Fibroblast of peridontal ligament (primary cell): Measurements from ENCODE around the gene BCL7B.
"Not testable (repeated sequence)": the region's sequence is repeated elsewhere in the genome, so short reads cannot be mapped to it uniquely, and the experiment has no call there.

ENCODE experiments used
- DNase-seq: peaks from one replicate; pipeline ENCODE4 v3.0.0-alpha.2; 2010; ENCODE audit errors: extremely low read depth

BCL7B gene

DNA sequence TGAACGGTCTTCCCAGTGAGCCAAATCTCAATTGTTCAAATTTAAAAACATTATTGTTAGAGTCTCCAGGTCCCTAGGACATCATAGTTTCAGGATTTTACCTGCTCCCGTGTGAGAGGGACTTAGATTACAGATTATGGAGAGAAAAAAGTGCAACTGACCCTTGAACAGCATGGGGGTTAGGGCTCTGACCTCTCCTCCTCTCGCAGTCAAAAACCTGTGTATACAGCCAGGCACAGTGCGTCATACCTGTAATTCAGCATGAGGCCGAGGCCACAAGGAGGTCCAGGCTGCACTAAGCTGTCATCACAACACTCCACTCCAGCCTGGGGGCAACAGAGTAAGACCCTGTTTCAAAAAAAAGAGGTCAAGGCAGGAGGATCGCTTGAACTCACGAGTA lies 60.9 kb downstream of the BCL7B start:
- no peak for DNase-seq

DNA sequence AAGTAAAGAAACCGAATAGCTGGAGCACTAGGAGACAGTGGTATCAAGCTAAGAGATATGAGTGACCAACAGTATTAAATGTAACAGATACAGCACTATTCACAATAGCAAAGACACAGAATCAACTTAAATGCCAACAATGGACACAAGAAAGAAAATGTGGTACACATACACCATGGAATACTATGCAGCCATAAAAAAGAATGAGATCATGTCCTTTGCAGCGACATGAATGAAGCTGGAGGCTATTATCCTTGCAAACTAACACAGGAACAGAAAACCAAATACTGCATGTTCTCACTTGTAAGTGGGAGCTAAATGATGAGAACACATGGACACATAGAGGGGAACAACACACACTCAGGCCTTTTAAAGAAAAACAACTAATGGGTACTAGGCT lies 62.0 kb downstream of the BCL7B start:
- not testable (repeated sequence) for DNase-seq

DNA sequence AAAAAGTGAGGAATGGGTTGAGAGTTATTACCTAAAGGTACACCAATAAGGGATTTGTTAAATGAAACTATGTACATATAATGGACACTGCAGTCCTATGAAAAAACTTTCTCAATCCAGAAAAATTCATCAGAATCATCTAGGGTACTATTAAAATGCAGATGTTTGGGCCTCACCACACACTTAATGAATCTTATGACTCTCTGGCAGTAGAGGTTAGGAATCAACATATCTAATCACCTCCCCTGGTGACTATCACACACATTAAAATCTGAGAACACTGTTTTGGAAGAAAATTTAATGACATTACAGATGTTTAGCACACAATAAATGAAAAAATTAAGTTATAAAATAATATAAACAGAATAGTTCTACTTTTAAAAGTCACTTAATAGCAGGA lies 67.5 kb downstream of the BCL7B start:
- no peak for DNase-seq

DNA sequence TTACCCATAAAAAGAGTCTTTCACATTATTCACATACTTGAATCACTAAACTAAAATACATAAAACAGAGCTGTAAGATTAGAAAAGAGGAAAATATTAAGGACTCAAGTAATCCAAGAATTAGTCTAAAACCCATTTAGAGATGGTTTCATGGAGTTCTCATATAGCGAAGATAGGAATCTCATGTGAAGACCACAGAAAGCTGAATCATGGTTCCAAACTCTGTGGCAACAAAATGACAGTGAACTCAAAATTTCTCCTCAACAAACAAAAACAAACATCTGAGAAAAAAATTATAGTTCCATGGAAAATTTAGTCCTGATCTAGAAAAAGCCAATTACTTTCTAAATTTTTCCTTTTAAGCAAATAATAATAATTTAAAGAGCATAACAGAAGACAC lies 70.0 kb downstream of the BCL7B start:
- DNase-seq, result peak; percentile 30
